Activated CD8-positive, alpha-beta memory T cell treated with anti-CD3 and anti-CD28 coated beads, Interleukin-2, amount 50 U/mL, for 1 hour (primary cell): ENCODE results near the gene MICAL2.

ENCODE experiments used
- DNase-seq: peaks from one replicate; pipeline ENCODE4 v3.0.0-alpha.2; 2020; ENCODE audit errors: extremely low read depth

The MICAL2 gene

GRCh38 chr11:12155696-12156095 is 45.3 kb downstream of the MICAL2 start:
- DNase-seq, result no peak

DNA sequence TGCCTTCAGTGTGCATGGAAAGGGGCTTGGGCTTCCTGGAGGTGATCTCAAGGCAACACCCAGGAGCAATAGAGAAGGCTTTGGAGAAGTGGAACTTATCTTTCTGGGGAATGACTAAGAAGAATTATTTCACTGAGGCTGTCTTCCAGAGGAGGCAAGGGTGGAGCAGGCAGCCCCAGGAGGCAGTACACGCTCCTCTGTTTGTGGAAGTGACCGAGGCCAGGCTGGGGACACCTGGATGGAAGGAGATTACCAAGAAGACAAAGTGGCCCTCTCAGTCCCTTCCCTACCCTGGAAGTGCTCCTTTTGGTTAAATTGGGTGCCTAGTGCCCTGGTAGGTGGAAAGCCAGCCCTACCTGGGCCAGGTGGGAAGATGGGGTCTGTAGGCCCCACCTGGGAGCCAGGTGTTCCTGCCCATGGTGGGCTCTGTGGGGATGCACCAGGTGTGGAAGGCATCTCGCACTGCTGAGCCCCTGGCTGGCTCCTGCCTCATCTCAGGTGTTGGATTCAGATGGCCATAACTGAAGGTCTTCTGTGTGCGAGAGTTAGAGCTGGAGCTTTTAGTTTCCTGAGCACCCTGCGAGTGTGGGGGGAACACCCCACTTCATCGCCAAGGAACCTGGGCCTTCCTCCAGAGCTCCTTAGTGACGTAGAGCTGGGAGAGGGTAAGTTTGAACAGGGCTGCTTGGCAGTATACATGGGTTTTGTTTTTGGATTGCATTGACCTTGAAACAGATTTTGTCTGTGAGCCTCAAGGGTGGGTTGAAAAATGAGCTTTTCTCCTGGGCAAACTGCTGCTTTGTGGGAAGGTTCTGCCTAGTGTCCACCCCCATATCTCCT is 46.1 kb downstream of the MICAL2 start:
- no peak for DNase-seq

GRCh38 chr11:12157241-12157661 is 46.9 kb downstream of the MICAL2 start:
- no peak for DNase-seq

DNA sequence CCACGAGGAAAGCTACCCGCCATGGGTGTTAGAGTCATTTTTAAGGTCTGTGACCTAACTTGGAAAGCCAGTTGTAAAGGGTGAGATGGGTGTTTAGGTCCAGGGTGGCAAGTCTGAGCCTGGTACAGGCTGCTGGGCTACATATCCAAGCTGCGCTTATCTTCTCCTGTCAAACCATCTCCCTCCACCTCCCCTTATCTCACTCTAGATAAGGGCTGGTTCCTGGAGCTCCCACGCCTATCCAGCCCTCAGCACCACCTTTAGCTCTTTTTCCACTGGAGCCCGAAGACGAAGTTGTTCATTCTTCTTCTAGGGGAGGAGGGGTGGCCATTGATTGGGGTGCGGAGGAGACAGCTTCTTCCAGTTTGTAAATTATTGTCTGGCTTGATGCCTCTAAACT is 48.5 kb downstream of the MICAL2 start:
- DNase-seq, result no peak

DNA sequence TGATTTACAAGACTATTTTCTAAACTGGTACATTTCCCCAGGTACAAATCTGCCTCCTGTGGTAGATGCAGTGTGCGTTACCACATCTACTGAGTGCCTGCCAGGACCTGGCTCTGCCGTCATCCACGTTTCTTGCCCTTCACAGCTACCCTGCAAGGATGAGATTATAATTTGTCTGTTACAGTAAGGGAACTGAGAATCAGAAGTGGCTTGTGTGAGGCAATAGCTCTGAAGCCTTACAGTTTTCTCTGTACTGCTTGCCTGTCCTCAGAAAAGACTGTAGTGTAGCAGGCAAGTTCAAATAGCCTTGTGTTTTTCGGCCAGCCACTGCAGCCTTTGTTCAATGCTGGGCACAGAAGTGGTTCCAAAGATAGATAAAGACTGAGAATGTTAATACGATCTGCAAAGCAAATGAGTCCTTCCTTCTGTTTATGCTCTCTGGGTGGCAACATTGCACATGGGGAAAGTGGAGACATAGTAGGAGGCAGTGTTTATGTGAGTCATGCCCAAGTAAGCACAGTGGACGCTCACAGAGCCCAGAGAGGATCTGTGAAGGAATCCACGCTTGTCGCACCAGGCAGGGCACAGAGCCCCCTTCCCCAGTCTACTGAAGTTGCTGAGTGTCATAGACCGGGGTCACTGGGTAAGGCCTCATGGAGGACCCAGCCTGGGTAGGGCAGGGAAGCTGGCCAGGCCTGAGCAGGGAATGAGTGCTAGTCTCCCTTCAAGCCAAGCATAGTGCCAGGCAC is 49.1 kb downstream of the MICAL2 start:
- no peak for DNase-seq

GRCh38 chr11:12160231-12160630 is 49.8 kb downstream of the MICAL2 start:
- no peak for DNase-seq

DNA sequence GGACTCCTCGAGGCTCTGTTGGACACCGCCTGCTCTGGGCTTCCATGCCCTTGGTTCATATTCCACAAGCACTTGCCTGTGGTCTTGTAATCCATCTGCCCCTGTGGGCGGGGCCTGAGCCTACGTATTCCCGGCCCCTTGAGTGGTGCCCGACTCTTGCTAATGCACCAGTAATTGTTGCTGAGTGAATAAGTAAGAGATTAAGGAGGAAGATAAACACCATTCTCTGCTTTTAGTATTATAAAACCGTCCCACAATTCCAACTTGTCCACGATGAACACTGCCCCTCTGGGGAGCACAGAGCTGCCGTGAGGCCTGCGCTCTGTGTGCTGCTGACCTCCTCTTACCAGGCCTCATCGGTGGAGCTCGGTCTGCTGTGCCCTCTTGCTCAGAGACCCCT is 50.3 kb downstream of the MICAL2 start:
- no peak for DNase-seq

DNA sequence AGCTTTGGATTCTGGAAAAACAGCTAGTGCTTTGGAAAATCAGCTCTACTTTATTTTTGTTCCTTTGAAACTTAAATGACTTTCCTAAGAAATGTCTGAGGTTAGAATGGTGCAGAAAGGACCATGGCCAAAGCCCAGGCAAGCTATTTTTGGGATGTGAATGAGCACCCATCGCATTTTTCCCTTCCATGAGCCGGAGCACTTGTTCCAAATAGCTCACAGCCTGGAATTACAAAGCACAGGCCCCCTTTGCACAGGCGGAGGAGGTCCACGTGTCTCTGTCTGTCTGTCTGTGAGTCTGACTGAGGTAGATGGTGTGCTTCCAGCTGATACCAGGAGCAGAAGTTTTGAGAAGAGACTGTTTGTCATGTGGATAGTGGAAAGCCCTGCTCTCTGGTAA is 50.7 kb downstream of the MICAL2 start:
- DNase-seq, result no peak

DNA sequence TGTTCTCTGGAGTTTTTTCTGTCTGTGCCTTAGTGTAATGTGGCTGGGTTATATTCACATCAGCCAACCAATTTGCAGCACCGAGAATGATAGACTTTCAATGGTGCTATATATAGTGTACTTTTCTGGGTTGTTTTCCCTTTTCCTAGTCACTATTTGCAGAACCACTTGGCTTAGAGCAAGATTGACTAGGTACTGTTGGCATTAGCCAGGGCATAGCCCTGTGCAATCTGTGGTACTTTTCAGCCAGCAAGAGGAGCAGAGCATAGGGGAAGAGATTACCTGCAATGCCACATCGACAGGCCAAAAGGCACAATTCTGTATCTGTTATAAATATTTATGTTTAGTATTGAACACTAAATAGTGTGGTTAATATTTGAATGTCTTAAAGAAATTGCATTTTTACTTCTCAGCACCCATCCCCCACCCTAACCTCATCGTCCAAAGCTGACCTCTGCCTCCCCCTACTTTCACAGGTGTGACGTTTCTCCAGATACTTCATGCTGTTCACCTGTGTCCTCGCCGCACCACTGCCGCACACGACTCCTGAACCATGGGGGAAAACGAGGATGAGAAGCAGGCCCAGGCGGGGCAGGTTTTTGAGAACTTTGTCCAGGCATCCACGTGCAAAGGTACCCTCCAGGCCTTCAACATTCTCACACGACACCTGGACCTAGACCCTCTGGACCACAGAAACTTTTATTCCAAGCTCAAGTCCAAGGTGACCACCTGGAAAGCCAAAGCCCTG is 51.4 kb downstream of the MICAL2 start:
- no peak for DNase-seq

DNA sequence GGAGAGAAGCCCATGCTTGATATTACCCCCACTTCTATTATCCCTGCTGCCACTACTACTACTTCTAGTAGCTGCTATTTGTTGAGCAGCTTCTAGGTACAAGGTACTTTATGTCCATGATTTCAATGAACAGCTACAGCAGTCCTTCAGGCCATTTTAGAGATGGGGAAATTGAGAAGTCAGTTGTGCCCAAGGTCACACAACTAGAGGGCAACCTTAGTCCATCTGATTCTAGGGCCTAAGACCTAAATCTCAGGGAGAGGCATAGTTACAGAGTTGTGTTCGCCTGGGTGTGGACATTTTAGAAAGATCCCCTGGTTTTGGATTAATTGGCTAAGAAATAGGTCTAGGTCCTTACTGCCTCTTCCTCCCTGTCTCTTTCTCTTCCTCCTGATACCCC is 52.3 kb downstream of the MICAL2 start:
- DNase-seq, result no peak

DNA sequence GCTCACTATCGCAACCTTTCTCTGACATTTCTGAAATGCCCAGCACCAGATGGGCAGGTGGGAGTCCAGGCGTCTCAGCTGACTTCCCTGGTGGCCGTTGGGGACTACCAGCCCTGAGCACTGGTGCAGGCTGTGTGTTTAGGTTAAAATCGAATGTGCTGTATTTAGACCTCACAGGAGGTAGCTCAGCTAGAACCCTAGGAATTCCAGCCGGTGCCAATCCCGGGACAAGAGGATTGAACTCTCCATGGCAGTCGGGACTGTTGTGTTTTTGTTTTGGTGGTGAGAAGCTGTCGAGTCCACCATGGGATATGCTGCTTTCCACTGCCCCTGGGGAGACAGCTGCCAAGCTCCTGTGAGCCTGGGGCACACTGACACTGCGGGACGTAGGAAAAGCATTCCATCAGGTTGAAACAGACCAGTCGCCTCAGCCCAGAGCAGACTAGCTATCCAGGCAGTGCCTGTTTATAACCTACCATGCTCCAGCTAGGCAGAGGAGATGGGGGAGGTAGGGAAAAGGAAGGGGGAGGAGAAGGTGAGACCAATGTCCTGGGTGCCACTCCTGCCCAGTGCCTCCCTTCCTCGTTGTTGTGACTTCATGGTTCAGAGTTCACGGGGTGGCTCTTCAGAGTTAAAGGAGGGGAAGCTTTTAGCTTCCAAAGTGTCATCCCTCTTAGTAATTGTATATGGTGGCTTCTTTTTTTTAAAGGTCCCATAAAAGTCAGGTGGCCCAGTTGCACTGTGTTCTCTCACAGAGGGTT is 53.0 kb downstream of the MICAL2 start:
- DNase-seq, result no peak

DNA sequence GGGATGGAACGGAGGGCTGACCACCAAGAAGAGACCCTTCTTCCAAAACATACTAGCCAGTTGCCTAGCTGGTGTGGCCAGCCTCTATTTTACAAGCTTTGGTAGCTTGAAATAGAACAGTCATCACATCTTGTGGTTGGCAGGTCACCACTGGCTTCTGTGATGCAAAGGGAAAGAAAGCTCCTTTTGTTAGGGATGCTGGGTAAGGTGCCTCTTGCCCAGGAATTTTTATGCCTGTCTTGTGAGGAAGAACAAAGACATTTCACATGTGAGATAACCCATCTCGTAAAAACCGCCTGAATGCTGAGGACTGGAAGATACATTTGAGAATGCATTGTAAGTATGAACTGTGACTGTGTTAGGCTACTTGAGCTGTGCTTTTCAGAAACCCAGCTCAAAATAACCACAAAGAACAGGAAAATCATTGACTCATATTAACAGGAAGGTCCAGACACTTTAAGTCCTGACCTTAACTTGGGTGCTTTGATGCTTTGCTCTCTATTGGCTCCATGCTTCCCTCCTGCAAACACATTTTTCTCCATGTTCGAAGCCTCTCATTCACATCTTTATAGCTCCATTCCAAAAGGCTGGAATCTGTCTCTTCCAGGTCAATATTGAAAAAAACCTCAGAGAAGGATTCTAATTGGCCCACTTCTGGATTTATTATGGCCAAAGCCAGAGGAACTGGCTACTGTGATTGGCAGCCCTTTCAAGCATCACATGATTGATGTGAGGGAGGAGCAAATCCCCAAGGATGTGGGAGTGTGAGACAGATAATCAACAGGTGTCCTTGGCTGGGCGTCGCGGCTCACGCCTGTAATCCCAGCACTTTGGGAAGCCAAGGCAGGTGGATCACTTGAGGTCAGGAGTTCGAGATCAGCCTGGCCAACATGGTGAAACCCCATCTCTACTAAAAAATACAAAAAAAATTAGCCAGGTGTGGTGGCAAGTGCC is 53.9 kb downstream of the MICAL2 start:
- DNase-seq, result no peak

DNA sequence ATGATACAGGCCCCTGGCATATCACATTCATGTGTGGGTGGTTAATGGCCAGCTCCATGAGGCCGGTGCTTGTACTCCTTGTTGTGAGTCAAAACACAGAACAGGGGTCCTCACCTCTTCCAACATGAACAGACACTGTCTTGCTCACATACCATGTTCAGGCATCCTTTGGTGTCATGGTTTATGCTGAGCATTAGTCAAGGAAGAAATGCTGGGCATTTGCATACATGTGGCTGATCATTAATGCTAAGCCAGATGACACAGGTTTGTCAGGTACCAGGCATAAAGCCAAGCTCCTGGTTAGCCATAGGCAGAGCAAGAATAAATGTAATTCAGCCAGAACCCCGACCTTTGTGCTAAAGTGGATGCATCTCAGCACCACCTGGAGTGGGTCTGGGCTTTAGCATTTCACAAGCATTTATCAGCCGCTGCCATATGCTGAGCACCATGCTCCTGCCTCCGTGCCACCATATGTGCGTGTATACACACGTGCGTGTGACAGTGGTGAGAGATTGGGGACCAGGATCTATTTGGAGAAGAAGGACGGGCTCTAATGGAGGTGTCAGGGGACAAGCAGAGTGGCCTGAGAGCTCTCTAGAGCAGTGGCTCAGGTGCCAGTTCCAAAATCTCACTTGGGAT is 55.0 kb downstream of the MICAL2 start:
- DNase-seq, result no peak

DNA sequence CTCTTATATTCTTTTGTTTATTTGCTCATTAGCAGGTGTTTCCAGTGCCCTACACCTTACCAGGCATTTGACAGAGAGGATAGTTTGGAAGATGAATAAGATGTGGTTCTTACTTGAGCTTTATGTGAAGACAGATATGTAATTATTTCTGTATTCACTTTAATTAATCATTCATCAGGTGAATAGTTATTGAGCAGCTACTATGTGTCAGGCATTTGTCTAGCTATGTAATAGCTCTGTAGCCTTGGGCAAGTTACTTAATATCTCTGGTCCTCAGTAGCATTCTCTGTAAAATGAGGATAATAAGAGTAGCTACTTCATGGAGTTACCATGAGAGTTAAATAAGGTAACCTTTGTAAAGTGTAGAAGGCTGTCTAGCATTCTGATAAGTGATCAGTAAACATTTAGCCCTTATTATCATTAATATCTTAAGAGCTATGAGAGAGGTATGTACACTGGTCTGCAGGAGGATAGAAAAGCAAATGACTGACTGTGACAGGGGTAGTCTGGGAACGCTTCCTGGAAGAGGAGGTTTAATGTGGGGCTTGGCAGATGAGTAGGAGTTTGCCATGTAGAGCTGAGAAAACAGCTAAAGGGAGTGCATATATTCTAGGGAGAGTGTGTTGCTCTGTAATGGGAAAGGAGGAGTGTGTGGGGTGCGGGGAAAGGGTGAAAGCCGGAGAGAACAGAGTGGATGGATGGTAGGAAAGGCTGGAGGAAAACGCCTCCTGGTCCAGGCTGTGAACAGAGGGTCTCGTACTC is 56.1 kb downstream of the MICAL2 start:
- DNase-seq, result no peak

DNA sequence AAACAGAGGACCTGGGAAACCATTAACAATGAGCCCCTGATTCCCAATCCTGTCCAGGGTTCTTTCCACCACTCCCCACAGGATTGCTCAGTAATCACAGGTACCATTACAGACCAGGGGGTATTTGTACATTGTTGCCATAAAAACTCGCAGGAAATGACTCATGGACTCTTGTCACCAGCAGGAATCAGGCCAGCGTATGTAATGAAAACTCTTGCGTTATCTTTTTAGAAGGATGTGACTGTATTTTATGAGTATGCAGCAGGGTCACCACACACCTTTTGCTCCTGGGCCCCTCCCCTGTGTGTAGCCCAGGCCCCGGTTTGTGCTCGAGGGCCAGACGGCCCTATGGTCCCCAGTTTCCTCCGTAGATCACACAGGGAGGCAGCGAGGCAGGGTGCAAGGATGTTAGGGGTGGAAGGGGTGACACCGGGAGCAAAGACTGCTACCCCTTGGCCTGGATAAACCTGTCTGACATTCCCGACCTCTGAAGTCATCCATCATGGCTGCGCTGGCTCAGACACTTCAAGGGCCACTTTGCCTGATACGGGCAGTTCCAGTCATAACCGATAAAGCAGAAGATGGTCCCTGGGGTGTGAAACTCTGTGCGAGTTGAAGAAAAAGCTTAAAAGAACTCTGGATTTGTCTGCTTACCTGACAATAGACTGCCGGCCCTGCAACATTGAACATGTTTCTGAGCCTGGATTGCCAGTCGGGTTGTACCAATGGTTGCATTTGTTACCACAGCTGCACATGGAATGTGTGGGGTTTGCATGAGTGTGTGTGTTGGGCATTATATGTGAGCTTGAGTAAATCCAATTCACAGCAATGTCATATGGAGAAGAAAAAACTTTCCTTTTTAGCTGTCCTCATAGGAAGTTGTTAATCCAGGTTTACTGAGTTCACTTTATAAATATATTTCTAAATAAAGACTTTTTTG is 56.9 kb downstream of the MICAL2 start:
- DNase-seq, result no peak

DNA sequence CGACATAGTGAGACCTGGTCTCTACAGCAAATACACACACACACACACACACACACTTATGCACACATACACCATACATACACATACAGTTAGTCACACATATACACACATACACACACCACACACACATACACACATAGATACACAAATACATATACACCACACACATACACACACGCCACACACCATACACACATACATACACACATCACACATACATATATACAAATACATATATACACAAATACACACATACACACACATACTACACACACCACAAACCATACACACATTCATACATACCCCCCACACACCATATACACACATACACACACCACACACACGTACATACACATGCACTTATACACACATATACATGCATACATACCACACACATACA is 57.7 kb downstream of the MICAL2 start:
- DNase-seq, result no peak

DNA sequence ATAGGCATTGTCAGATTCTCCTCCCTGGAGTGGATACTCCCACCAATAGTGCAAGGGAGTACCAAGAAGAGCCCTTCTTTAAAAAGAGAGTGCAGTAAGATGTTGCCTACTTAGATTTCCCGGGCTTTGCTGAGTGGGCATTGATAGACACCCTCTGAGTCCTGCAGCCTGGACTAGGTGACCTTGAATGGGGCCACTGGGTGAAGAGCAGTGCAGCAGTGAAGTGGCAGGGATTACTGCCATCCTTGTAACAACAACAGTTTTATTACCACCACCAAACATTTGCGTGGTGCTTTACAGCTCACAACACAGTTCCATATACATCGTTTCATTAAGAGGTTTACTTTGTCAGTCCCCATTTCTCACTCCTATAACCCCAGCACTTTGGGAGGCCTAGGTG is 59.4 kb downstream of the MICAL2 start:
- no peak for DNase-seq

GRCh38 chr11:12170501-12170900 is 60.1 kb downstream of the MICAL2 start:
- no peak for DNase-seq
